GM18861 (cell line): ENCODE data around the gene LBHD2.

ENCODE experiments used
- ATAC-seq: cut with Tn5 transposase; IDR thresholded peaks from one replicate; pipeline ENCODE4 v1.9.1; 2021; ENCODE audit not compliant: unreplicated experiment

LBHD2 gene

GRCh38 chr14:103068351-103069073, 15.5 kb upstream of the LBHD2 start:
- ATAC-seq: no peak

GRCh38 chr14:103070263-103070885, 13.6 kb upstream of the LBHD2 start:
- ATAC-seq: no peak

GRCh38 chr14:103070971-103071542, 13.0 kb upstream of the LBHD2 start:
- no peak for ATAC-seq

GRCh38 chr14:103071544-103072251, 12.3 kb upstream of the LBHD2 start:
- ATAC-seq: no peak

GRCh38 chr14:103072595-103073366, 11.2 kb upstream of the LBHD2 start:
- ATAC-seq: no peak

- no peak for ATAC-seq
Observed at GRCh38 chr14:103073367-103073875, 10.6 kb upstream of the LBHD2 start.

- ATAC-seq: no peak
Observed at GRCh38 chr14:103073876-103074728, 9.9 kb upstream of the LBHD2 start.

GRCh38 chr14:103074729-103075367, 9.2 kb upstream of the LBHD2 start:
- no peak for ATAC-seq

GRCh38 chr14:103078420-103078749, 5.6 kb upstream of the LBHD2 start:
- ATAC-seq: no peak

GRCh38 chr14:103078860-103079587, 5.0 kb upstream of the LBHD2 start:
- ATAC-seq: no peak

- no peak for ATAC-seq
Observed at GRCh38 chr14:103081951-103082350, 2.1 kb upstream of the LBHD2 start.

- ATAC-seq: no peak
Observed at GRCh38 chr14:103085106-103086091, 1.4 kb downstream of the LBHD2 start.

GRCh38 chr14:103086771-103087342, 2.8 kb downstream of the LBHD2 start:
- ATAC-seq: no peak

- no peak for ATAC-seq
Observed at GRCh38 chr14:103087343-103087835, 3.4 kb downstream of the LBHD2 start.

GRCh38 chr14:103088921-103089320, 4.9 kb downstream of the LBHD2 start:
- ATAC-seq: no peak

- no peak for ATAC-seq
Observed at GRCh38 chr14:103089386-103090335, 5.7 kb downstream of the LBHD2 start.
